Measurements from ENCODE around the gene PIP5K1B.

The PIP5K1B gene

GRCh38 chr9:68781928-68782327 lies 76.9 kb downstream of the PIP5K1B start:
- H3K27ac ChIP-seq: no peak overlapping the region
- no peak for TF ChIP-seq CTCF (conservative IDR thresholded peaks at IDR 0.05)

- no peak for TF ChIP-seq CTCF (conservative IDR thresholded peaks at IDR 0.05)
- H3K27ac ChIP-seq: no peak overlapping the region
Measured at GRCh38 chr9:68782546-68782945, 77.5 kb downstream of the PIP5K1B start.

- H3K27ac ChIP-seq: no peak overlapping the region
- no peak for TF ChIP-seq CTCF (conservative IDR thresholded peaks at IDR 0.05)
Measured at GRCh38 chr9:68785965-68786364, 80.9 kb downstream of the PIP5K1B start.

GRCh38 chr9:68791169-68791568 lies 86.1 kb downstream of the PIP5K1B start:
- no peak overlapping the region for H3K27ac ChIP-seq
- no peak for TF ChIP-seq CTCF (conservative IDR thresholded peaks at IDR 0.05)

GRCh38 chr9:68793605-68794343 lies 88.7 kb downstream of the PIP5K1B start:
- no peak overlapping the region for H3K27ac ChIP-seq
- no peak for TF ChIP-seq CTCF (conservative IDR thresholded peaks at IDR 0.05)

- TF ChIP-seq CTCF (conservative IDR thresholded peaks at IDR 0.05): no peak
- H3K27ac ChIP-seq: no peak overlapping the region
Measured at GRCh38 chr9:68794898-68795297, 89.9 kb downstream of the PIP5K1B start.

GRCh38 chr9:68795411-68795810 lies 90.4 kb downstream of the PIP5K1B start:
- TF ChIP-seq CTCF (conservative IDR thresholded peaks at IDR 0.05): no peak
- H3K27ac ChIP-seq: no peak overlapping the region
